HCT116 (cell line): ENCODE measurements around the gene STUM. TPM values are rescaled to one million over a fixed set of nuclear protein-coding genes. Genes with fewer than 3 reads are reported as not detected.

Source experiments
- ATAC-seq: fragments of 200-7000 bp; cut with Tn5 transposase; 2 replicates; pipeline ENCODE4 v1.9.1; 2020; ENCODE audit warnings: mild to moderate bottlenecking, moderate library complexity
- BruUV-seq: library from RNA; stranded (reverse); fragments of 400-500 nt; replicated peaks from 2 replicates; lab custom pipeline; 2021; lab: Mats Ljungman, UMichigan
- CTCF ChIA-PET: fragments of 300-600 bp; sonication (Branson Sonifier 250); formaldehyde crosslinking; loops from one replicate; lab custom pipeline; 2021; ENCODE audit warnings: antibody characterized with exemption; lab: Charles Lee
- POLR2A ChIA-PET: fragments of 300-600, 350-600 bp; sonication (Branson Sonifier 250); formaldehyde crosslinking; loops from one replicate; lab custom pipeline; 2021; ENCODE audit warnings: antibody characterized with exemption; lab: Charles Lee
- RAD21 ChIA-PET, 2 experiments: fragments of 300-600 bp; sonication (Branson Sonifier 250); formaldehyde crosslinking; loops; one replicate each; lab custom pipeline; 2023; ENCODE audit warnings: low total read pairs in 2 of 2; ENCODE audit not compliant: uncharacterized antibody in 2 of 2, unreplicated experiment in 2 of 2, low non-redundant PET in 1 of 2; lab: Charles Lee
- DNase-seq: peaks from one replicate; pipeline ENCODE4 v3.0.0-alpha.2; 2010; ENCODE audit warnings: low read depth, low spot score
- H2AFZ ChIP-seq: fragments of 200-600 bp; shearing (Covaris generic), sonication (generic); 2 replicates; pipeline ENCODE4 v1.6.1; 2017; ENCODE audit warnings: low read depth, mixed run types, mixed read lengths, antibody characterized with exemption, low read length; ENCODE audit not compliant: poor library complexity, severe bottlenecking
- H3K27ac ChIP-seq: 2 replicates; pipeline ENCODE4 v1.5.1; 2012; ENCODE audit warnings: low read depth, low read length
- H3K27me3 ChIP-seq: fragments of 200-600 bp; sonication (generic); 2 replicates; pipeline ENCODE4 v1.6.1; 2016; ENCODE audit warnings: mixed run types, low read length, mixed read lengths; ENCODE audit not compliant: insufficient read depth
- H3K36me3 ChIP-seq, 2 experiments: fragments of 200-500 bp in 1 of 2; fragments of 200-600 bp in 1 of 2; sonication (Bioruptor generic) in 1 of 2; sonication (generic) in 1 of 2; 2 replicates each; pipeline versions ENCODE4 v1.5.1 to v1.6.1; 2014 to 2016; ENCODE audit warnings: low read length in 2 of 2, inconsistent platforms in 1 of 2, mixed read lengths in 1 of 2, mixed run types in 1 of 2; ENCODE audit not compliant: insufficient read depth in 2 of 2, control insufficient read depth in 1 of 2
- H3K4me1 ChIP-seq, 2 experiments: fragments of 200-600 bp in 1 of 2; sonication (generic) in 1 of 2; 2 replicates each; pipeline versions ENCODE4 v1.5.1 to v1.6.1; 2012 to 2017; ENCODE audit warnings: low read length in 2 of 2, inconsistent platforms in 1 of 2, mild to moderate bottlenecking in 1 of 2, mixed read lengths in 1 of 2, mixed run types in 1 of 2, moderate library complexity in 1 of 2; ENCODE audit not compliant: insufficient read depth in 2 of 2, control insufficient read depth in 1 of 2
- H3K4me2 ChIP-seq: fragments of 200-600 bp; sonication (generic); 2 replicates; pipeline ENCODE4 v1.6.1; 2017; ENCODE audit warnings: mixed run types, low read length, mixed read lengths
- H3K4me3 ChIP-seq, 2 experiments: fragments of 200-600 bp in 1 of 2; sonication (generic) in 1 of 2; replicated peaks in 1 of 2; 2 replicates each; pipeline ENCODE4 v1.5.1; 2011 to 2016; ENCODE audit warnings: low read length in 2 of 2, control low read depth in 1 of 2, low read depth in 1 of 2, mild to moderate bottlenecking in 1 of 2, mixed read lengths in 1 of 2, mixed run types in 1 of 2
- H3K79me2 ChIP-seq: fragments of 200-600 bp; sonication (generic); 2 replicates; pipeline ENCODE4 v1.6.1; 2017; ENCODE audit warnings: mild to moderate bottlenecking, mixed run types, low read length, moderate library complexity, mixed read lengths; ENCODE audit not compliant: insufficient read depth
- H3K9ac ChIP-seq: fragments of 200-600 bp; sonication (generic); 2 replicates; pipeline ENCODE4 v1.6.1; 2016; ENCODE audit warnings: low read length, mixed read lengths
- H3K9me2 ChIP-seq: fragments of 200-600 bp; sonication (generic), shearing (Covaris generic); 2 replicates; pipeline ENCODE4 v1.6.1; 2017; ENCODE audit warnings: mixed run types, mild to moderate bottlenecking, moderate library complexity; ENCODE audit not compliant: insufficient read depth
- H3K9me3 ChIP-seq, 2 experiments: fragments of 200-500 bp in 1 of 2; fragments of 200-600 bp in 1 of 2; sonication (Bioruptor generic) in 1 of 2; sonication (generic) in 1 of 2; 2 replicates each; pipeline ENCODE4 v1.6.1; 2014 to 2017; ENCODE audit warnings: low read length in 2 of 2, mixed read lengths in 2 of 2, inconsistent platforms in 1 of 2, low read depth in 1 of 2, mild to moderate bottlenecking in 1 of 2, mixed run types in 1 of 2, moderate library complexity in 1 of 2; ENCODE audit not compliant: control insufficient read depth in 1 of 2, insufficient read depth in 1 of 2
- H4K20me1 ChIP-seq: fragments of 200-600 bp; sonication (generic), shearing (Covaris generic); 2 replicates; pipeline ENCODE4 v1.6.1; 2017; ENCODE audit warnings: mixed run types, mild to moderate bottlenecking, moderate library complexity; ENCODE audit not compliant: insufficient read depth
- CBX3 ChIP-seq: IDR thresholded peaks from 2 replicates; pipeline ENCODE4 v1.6.1; 2012; ENCODE audit warnings: low read depth
- CTCF ChIP-seq, 3 experiments: fragments of 200-600 bp in 1 of 3; sonication (generic) in 1 of 3; IDR thresholded peaks in 2 of 3; conservative IDR thresholded peaks in 1 of 3; 2 replicates each; pipeline ENCODE4 v1.5.1; 2012 to 2017; ENCODE audit warnings: low read depth in 2 of 3, low read length in 2 of 3, antibody characterized with exemption in 1 of 3, borderline replicate concordance in 1 of 3, control low read depth in 1 of 3, mild to moderate bottlenecking in 1 of 3, mixed read lengths in 1 of 3, mixed run types in 1 of 3, moderate library complexity in 1 of 3; ENCODE audit not compliant: insufficient read depth in 1 of 3
- EGR1 ChIP-seq: IDR thresholded peaks from 2 replicates; pipeline ENCODE4 v1.6.1; 2012; ENCODE audit warnings: low read depth
- EZH2 ChIP-seq: fragments of 200-600 bp; sonication (generic); IDR thresholded peaks from 2 replicates; pipeline ENCODE4 v1.6.1; 2017; ENCODE audit warnings: antibody characterized with exemption, mixed run types
- FOSL1 ChIP-seq: IDR thresholded peaks from 2 replicates; pipeline ENCODE4 v1.6.1; 2012; ENCODE audit warnings: low read depth
- JUND ChIP-seq: IDR thresholded peaks from 2 replicates; pipeline ENCODE4 v1.6.1; 2012
- POLR2A ChIP-seq: IDR thresholded peaks from 2 replicates; pipeline ENCODE4 v1.7.0; 2011; ENCODE audit warnings: borderline replicate concordance; ENCODE audit not compliant: insufficient read depth, insufficient read length; ENCODE audit errors: extremely low read depth
- REST ChIP-seq: IDR thresholded peaks from 2 replicates; pipeline ENCODE4 v1.6.1; 2012; ENCODE audit warnings: low read depth
- SIN3A ChIP-seq: IDR thresholded peaks from 2 replicates; pipeline ENCODE4 v1.6.1; 2012; ENCODE audit warnings: low read depth
- YY1 ChIP-seq: IDR thresholded peaks from 2 replicates; pipeline ENCODE4 v1.6.1; 2011; ENCODE audit warnings: low read length, low read depth, moderate library complexity, mild to moderate bottlenecking; ENCODE audit not compliant: insufficient replicate concordance; ENCODE audit errors: extremely low read depth
- ZBTB33 ChIP-seq: IDR thresholded peaks from 2 replicates; pipeline ENCODE4 v1.6.1; 2011; ENCODE audit warnings: mild to moderate bottlenecking, low read length, moderate library complexity; ENCODE audit not compliant: insufficient replicate concordance; ENCODE audit errors: extremely low read depth
- intact Hi-C: fragments of 100-400 bp; cut with micrococcal nuclease; formaldehyde crosslinking; loops from 2 replicates; pipeline ENCODE4 v1.10.0; 2022
- total RNA-seq: library from RNA; stranded (reverse); gene quantifications from one replicate; pipeline ENCODE4 v1.2.1, GENCODE V29; 2021; ENCODE audit not compliant: unreplicated experiment

The STUM gene
- total RNA-seq, 1 experiment from 2014 or later, result not detected

GRCh38 chr1:226641671-226642231, 93.2 kb downstream of the STUM start:
- H3K9ac ChIP-seq, result no peak overlapping the region
- no peak for DNase-seq
- POLR2A ChIA-PET, result interaction anchor here (0.8 to 2.1 kb wide), 2 partner anchors 41 to 173 kb away, joined by 3 to 4 read pairs; no protein-coding TSS in a partner anchor
- H3K9me3 ChIP-seq, result no peaks in the 10 kb centered on the region
- no peak overlapping the region for H3K4me2 ChIP-seq
- no peaks in the 10 kb centered on the region for H3K79me2 ChIP-seq
- no peaks in the 10 kb centered on the region for H3K36me3 ChIP-seq
- H3K27ac ChIP-seq, result no peak overlapping the region
- RAD21 ChIA-PET, result no interaction called here
- CTCF ChIA-PET, result interaction anchor here (2.6 kb wide), 1 partner anchor 15 kb away, joined by 12 read pairs; no protein-coding TSS in a partner anchor
- ATAC-seq, result no peak
- BruUV-seq, result no TSS peak
- no peaks in the 10 kb centered on the region for H3K27me3 ChIP-seq
- TF ChIP-seq REST, result no peak
- H4K20me1 ChIP-seq, result no peaks in the 10 kb centered on the region
- H3K4me1 ChIP-seq, result peaks cover 21 to 38% of the 10 kb centered on the region in 2 experiments
- intact Hi-C loops, result no loop called here
- H3K4me3 ChIP-seq, result no peak overlapping the region
- H2AFZ ChIP-seq, result no peak overlapping the region
- H3K9me2 ChIP-seq, result no peaks in the 10 kb centered on the region

- no peak for DNase-seq
- intact Hi-C loops, result no loop called here
- no peak for ATAC-seq
- TF ChIP-seq YY1 (no peak), CBX3 (no peak), FOSL1 (no peak), ZBTB33 (no peak), CTCF (IDR thresholded peaks at IDR 0.05 in 2 of 3, conservative IDR thresholded peaks at IDR 0.05 in 1 of 3; ENCODE audit: borderline replicate concordance in 1 of 3, insufficient read depth in 1 of 3, low read depth in 2 of 3, low read length in 2 of 3) (no peak), SIN3A (no peak), POLR2A (no peak), EGR1 (no peak), JUND (no peak), EZH2 (no peak)
These were observed 93.9 kb downstream of the STUM start for GRCh38 chr1:226642421-226642820.

More at GRCh38 chr1:226642421-226642820, 93.9 kb downstream of the STUM start:
- ChIA-PET POLR2A (interaction anchor here (0.8 to 2.1 kb wide), 2 partner anchors 40 to 173 kb away, joined by 3 to 4 read pairs; no protein-coding TSS in a partner anchor), CTCF (interaction anchor here (1.2 to 2.6 kb wide), 2 partner anchors 16 to 186 kb away, joined by 3 to 12 read pairs; no protein-coding TSS in a partner anchor), RAD21 (no interaction called here)
- no TSS peak for BruUV-seq
- Histone ChIP-seq H3K4me1 (peaks cover 21 to 38% of the 10 kb centered on the region in 2 experiments), H3K27me3 (no peaks in the 10 kb centered on the region), H3K9me2 (no peaks in the 10 kb centered on the region), H3K27ac (no peak overlapping the region; the same call in 1 of the 2 replicates), H3K36me3 (no peaks in the 10 kb centered on the region), H3K4me3 (0 out of 4 replicates have a peak overlapping the region, but pooled peaks of 1 of the 2 experiments have one; percentile 40), H2AFZ (no peak overlapping the region), H3K79me2 (no peaks in the 10 kb centered on the region), H3K4me2 (peak overlapping the region; percentile 77), H4K20me1 (no peaks in the 10 kb centered on the region), H3K9ac (no peak overlapping the region), H3K9me3 (no peaks in the 10 kb centered on the region)
